ENCODE data around the gene IL1A. TPM values are rescaled to one million over a fixed set of nuclear protein-coding genes. Genes with fewer than 3 reads are reported as not detected.

Gene IL1A
- total RNA-seq, 1 donor from 2014 or later, result 0.66 TPM

GRCh38 chr2:112764071-112765044, 19.9 kb downstream of the IL1A start, which contains the start of gene CKAP2L:
Gene CKAP2L (minus strand): TSS chr2:112764609. CDS start chr2:112764598, 11 bp downstream.
- DNase-seq (ENCODE audit: low spot score), result peak; percentile 98

- no peak for DNase-seq (ENCODE audit: low spot score)
Observed at GRCh38 chr2:112762276-112762675, 22.0 kb downstream of the IL1A start.

- DNase-seq (ENCODE audit: low spot score), result no peak
Observed at GRCh38 chr2:112760149-112760548, 24.1 kb downstream of the IL1A start.

- no peak for DNase-seq (ENCODE audit: low spot score)
Observed at GRCh38 chr2:112758711-112759110, 25.6 kb downstream of the IL1A start.

- DNase-seq (ENCODE audit: low spot score), result no peak
Observed at GRCh38 chr2:112757265-112757664, 27.0 kb downstream of the IL1A start.

GRCh38 chr2:112756207-112756606, 28.1 kb downstream of the IL1A start:
- no peak for DNase-seq (ENCODE audit: low spot score)

- no peak for DNase-seq (ENCODE audit: low spot score)
Observed at GRCh38 chr2:112755444-112755843, 28.8 kb downstream of the IL1A start.

- no peak for DNase-seq (ENCODE audit: low spot score)
Observed at GRCh38 chr2:112754564-112754963, 29.7 kb downstream of the IL1A start.

GRCh38 chr2:112752667-112753066, 31.6 kb downstream of the IL1A start:
- DNase-seq (ENCODE audit: low spot score), result no peak

GRCh38 chr2:112751451-112752197, 32.7 kb downstream of the IL1A start:
- DNase-seq (ENCODE audit: low spot score), result no peak

- no peak for DNase-seq (ENCODE audit: low spot score)
Observed at GRCh38 chr2:112750560-112750843, 33.8 kb downstream of the IL1A start.

GRCh38 chr2:112749755-112750559, 34.3 kb downstream of the IL1A start:
- peak; percentile 70 for DNase-seq (ENCODE audit: low spot score)

- DNase-seq (ENCODE audit: low spot score), result no peak
Observed at GRCh38 chr2:112740527-112740926, 43.8 kb downstream of the IL1A start.

- DNase-seq (ENCODE audit: low spot score), result no peak
Observed at GRCh38 chr2:112737542-112738232, 46.6 kb downstream of the IL1A start.

- DNase-seq (ENCODE audit: low spot score), result no peak
Observed at GRCh38 chr2:112733871-112734270, 50.4 kb downstream of the IL1A start.

GRCh38 chr2:112733456-112733855, 50.8 kb downstream of the IL1A start:
- no peak for DNase-seq (ENCODE audit: low spot score)

GRCh38 chr2:112731479-112731878, 52.8 kb downstream of the IL1A start:
- DNase-seq (ENCODE audit: low spot score), result no peak

- DNase-seq (ENCODE audit: low spot score), result no peak
Observed at GRCh38 chr2:112730791-112731190, 53.5 kb downstream of the IL1A start.

GRCh38 chr2:112730216-112730615, 54.1 kb downstream of the IL1A start:
- DNase-seq (ENCODE audit: low spot score), result no peak

GRCh38 chr2:112728378-112729175, 55.7 kb downstream of the IL1A start:
- no peak for DNase-seq (ENCODE audit: low spot score)

- DNase-seq (ENCODE audit: low spot score), result no peak
Observed at GRCh38 chr2:112728029-112728362, 56.3 kb downstream of the IL1A start.
